Non-pigmented ciliary epithelial cell (primary cell): ENCODE results near the gene ZNF19.

Experiments
- DNase-seq: peaks from one replicate; pipeline ENCODE4 v3.0.0-alpha.2; 2010; ENCODE audit warnings: low read depth

Gene ZNF19

GRCh38 chr16:71441348-71442050, 47.6 kb downstream of the ZNF19 start:
- DNase-seq = no peak

- no peak for DNase-seq
Measured at GRCh38 chr16:71440669-71441347, 48.3 kb downstream of the ZNF19 start.

DNA sequence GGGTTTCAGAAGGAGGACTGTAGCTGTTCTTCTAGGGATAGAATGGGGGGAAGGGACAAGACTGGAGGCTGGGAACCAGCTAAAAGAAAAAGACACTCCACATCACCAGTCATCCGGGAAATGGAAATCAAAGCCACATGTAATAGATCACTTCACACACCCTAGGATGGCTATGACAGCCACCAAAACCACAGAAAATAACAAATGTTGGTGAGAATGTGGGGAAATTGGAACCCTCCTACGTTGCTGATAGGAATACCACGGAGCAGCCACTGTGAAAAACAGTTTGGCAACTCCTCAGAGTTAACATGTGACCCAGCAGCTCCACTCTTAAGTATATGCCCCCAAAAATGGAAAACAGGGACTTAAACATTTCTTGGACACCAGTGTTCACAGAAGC, 49.6 kb downstream of the ZNF19 start:
- DNase-seq = no peak

DNA sequence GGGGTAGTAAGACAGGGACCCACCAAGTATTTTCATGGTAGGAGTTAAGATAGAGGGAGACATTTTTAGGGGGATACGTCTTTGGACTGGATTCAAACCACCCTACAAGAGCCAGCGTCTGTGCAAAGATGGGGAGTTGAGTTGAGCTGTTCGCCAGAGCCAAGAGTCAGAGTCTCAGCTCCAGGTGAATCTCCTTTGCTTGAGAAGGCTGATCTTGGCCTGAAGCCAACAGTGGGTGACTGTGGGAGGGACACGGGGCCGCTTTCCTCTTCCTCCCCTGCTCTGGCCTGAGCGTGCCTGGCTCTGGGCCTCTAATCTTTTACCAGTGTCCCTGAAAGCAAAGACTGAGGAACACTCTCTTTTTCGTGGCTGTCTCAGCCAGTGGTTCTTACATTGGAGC, 52.7 kb downstream of the ZNF19 start:
- no peak for DNase-seq

DNA sequence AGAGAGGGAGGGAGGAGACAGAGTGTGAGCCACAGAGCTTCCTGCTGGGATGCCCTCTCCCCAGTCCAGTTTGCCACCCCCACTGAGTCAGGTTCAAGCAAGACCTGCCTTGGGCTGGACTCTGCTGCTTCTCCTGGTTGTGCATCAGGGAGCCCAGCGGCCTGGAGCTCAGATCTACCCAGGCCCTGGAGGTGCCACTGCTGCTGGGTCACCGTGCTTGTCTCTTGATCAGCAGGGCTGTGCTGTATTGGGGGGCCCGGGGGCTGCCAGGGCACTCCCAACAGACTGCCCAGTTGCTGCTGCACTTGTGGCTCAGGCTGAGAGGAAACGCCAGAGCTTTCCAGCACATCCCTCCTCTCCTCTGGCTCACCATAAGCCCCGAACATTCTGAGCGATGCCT, 56.2 kb downstream of the ZNF19 start:
- no peak for DNase-seq

DNA sequence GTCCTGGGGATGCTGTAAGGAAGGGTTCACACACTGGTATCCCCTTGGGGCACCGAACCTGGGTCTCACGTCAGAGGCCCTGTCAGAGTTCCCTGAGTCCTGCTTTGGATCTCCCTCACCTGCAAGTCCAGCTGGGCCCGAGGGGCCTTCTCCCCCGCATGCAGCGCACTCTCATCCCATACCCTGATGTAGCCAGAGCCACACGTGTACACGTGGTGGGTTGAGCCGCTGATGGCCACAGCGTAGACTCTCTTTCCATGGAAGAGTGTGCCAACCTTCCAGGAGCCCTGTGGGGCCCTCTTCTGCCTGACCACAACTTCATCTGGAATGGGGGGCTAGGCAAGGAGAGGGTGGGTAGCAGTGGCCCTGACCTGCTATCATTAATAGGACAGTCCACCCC, 57.1 kb downstream of the ZNF19 start:
- DNase-seq = no peak

DNA sequence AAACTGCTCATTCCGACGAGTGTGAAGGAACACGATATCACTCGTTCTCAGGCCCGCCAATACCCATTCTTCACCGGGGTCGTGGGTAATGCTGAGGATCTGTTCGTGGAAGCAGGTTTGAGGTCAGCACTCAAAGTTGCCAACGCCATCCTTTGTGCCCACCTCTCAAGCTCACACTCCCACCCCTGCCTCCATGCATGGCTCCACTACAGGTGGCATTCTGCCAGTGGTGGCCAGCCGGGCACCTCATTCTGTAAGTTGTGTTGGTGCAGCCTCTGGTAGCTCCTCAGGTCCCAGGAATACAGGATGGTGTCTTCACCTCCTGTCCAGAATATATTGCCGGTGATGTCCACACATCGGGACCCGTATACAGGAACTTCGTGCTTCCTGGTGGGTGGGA, 57.9 kb downstream of the ZNF19 start:
- no peak for DNase-seq

- DNase-seq = no peak
Measured at GRCh38 chr16:71430744-71431143, 58.4 kb downstream of the ZNF19 start.

DNA sequence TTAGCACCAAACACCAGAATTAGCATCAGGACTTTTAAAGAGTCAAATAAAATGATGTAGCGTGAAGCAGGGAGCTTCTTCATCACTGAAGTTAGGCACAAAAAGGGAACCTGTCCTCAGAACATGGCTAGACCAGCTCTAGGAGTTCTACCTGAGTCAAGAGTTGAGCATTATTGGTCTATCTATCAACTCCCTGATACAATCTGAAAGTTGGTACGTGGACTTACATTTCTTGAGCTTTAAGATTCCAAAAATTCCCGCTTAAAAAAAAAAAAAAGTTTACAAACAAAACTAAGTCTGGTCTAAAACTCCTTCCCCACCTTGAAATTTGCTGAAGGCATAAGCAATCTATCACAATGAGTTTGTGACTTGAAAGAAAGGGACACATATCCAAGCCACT, 59.5 kb downstream of the ZNF19 start:
- DNase-seq = no peak

- no peak for DNase-seq
Measured at GRCh38 chr16:71428883-71429282, 60.2 kb downstream of the ZNF19 start.

DNA sequence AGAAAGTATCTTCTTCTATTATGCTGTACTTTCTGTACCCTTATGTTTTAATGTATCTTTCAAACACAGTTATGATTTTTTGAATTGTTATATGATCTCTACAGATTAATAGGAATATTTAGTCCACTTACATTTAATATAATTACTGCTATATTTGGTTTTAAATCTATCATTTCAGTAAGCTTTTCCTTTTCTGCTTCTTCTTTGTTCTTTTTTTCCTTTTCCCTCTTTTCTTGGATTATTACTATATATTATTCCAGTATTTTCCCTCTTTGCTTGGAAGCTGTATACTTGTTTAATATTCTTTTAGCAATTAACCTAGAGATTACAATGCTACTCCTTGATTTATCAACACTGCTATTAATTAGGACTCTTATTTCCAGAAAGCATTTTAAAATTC, 60.7 kb downstream of the ZNF19 start:
- DNase-seq = no peak

GRCh38 chr16:71426880-71427615, 62.1 kb downstream of the ZNF19 start:
- DNase-seq = no peak

DNA sequence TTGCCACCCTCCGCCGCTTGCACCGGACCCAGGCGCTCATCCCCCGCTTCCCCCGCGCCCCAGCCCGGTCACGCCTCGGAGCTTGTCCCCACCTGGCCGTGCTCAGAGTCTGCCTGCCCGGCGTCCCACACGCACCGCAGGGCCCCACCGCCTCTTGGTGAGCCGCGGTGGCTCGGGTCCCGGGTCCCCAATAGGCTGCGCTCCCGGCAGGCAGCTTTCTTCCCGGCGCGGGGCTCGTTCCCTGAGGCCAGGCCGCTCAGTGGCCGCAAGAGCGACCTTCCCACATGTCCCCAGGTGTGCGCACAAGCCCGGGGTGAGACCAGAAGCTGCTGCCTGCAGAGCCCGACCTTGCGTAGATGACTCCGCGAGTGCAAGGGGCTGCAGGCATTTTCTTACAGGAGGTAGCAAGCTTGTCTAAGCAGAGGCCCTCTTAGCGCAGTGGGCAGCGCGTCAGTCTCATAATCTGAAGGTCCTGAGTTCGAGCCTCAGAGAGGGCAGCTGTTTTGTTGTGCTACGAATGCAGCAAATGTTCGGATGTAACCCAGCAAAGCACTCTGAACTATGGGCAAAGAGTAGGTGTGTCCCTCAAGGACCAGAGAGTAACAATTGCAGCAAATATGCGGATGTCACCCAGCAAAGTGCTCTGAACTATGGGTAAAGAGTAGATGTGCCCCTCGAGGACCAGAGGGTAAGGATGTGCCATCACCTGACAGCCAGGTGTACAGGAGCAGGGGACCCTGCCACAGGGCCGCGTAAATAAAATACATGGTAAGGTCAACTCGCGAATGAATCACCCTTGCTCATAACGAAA, 62.9 kb downstream of the ZNF19 start:
- peak; percentile 83 for DNase-seq

GRCh38 chr16:71425746-71426068, 63.4 kb downstream of the ZNF19 start:
- no peak for DNase-seq

GRCh38 chr16:71424626-71425025, 64.5 kb downstream of the ZNF19 start:
- no peak for DNase-seq

- no peak for DNase-seq
Measured at GRCh38 chr16:71423865-71424264, 65.3 kb downstream of the ZNF19 start.
